Right atrium auricular region (tissue), 2 donors: ENCODE measurements around the gene SYT7. TPM values are rescaled to one million over a fixed set of nuclear protein-coding genes. Genes with fewer than 3 reads are reported as not detected.
"Not testable (repeated sequence)": the region's sequence is repeated elsewhere in the genome, so short reads cannot be mapped to it uniquely, and the experiment has no call there.

Experiments
- DNase-seq: peaks from one replicate; pipeline ENCODE4 v3.0.0-alpha.2; 2019; ENCODE audit warnings: low spot score
- H3K27ac ChIP-seq, 2 donors: fragments of 200-600 bp; sonication (generic); 1 replicate in 1 of 2; 2 replicates in 1 of 2; pipeline ENCODE4 v1.5.1; 2016 to 2019
- H3K27me3 ChIP-seq, 2 donors: fragments of 200-600 bp; sonication (generic); one replicate each; pipeline versions ENCODE4 v1.5.1 to v1.6.0; 2017 to 2019
- H3K36me3 ChIP-seq: fragments of 200-600 bp; sonication (generic); one replicate; pipeline ENCODE4 v1.5.1; 2016
- H3K4me1 ChIP-seq, 2 donors: fragments of 200-600 bp; sonication (generic); one replicate each; pipeline versions ENCODE4 v1.5.1 to v1.6.0; 2017 to 2019
- H3K4me3 ChIP-seq, 2 donors: fragments of 200-600 bp; sonication (generic); 1 replicate in 1 of 2; 2 replicates in 1 of 2; pipeline ENCODE4 v1.5.1; 2017 to 2019; ENCODE audit warnings: mild to moderate bottlenecking in 1 of 2, moderate library complexity in 1 of 2
- H3K9me3 ChIP-seq, 2 donors: fragments of 200-600 bp; sonication (generic); one replicate each; pipeline ENCODE4 v1.5.1; 2019
- CTCF ChIP-seq, 2 donors: fragments of 200-600 bp; sonication (generic); IDR thresholded peaks; one replicate each; pipeline ENCODE4 v1.5.1; 2019; ENCODE audit warnings: antibody characterized with exemption in 2 of 2
- total RNA-seq, 2 donors: library from RNA; depleted of rRNA; stranded (reverse); fragments of >200 nt; gene quantifications; one replicate each; pipeline ENCODE4 v1.1.0, GENCODE V29; 2016

The SYT7 gene
- total RNA-seq, 2 donors from 2014 or later: 19.2 to 23.6 TPM

GRCh38 chr11:61617515-61617914 is 36.6 kb upstream of the SYT7 start:
- DNase-seq: no peak
- Histone ChIP-seq H3K4me3 (no peak overlapping the region), H3K9me3 (no peaks in the 10 kb centered on the region), H3K36me3 (no peaks in the 10 kb centered on the region), H3K27me3 (no peaks in the 10 kb centered on the region), H3K4me1 (no peaks in the 10 kb centered on the region), H3K27ac (no peak overlapping the region)
- no peak for TF ChIP-seq CTCF (IDR thresholded peaks at IDR 0.05)

- DNase-seq: no peak
- no peaks in the 10 kb centered on the region for H3K27me3 ChIP-seq
- no peaks in the 10 kb centered on the region for H3K36me3 ChIP-seq
- H3K9me3 ChIP-seq: no peaks in the 10 kb centered on the region
- peaks cover 0 to 3% of the 10 kb centered on the region in 2 donors for H3K4me1 ChIP-seq
- no peak overlapping the region for H3K4me3 ChIP-seq
- TF ChIP-seq CTCF (IDR thresholded peaks at IDR 0.05): no peak
- no peak overlapping the region for H3K27ac ChIP-seq
These were observed 35.6 kb upstream of the SYT7 start for GRCh38 chr11:61616434-61616833.

GRCh38 chr11:61614782-61615181 is 33.9 kb upstream of the SYT7 start:
- H3K27me3 ChIP-seq, H3K9me3 ChIP-seq, H3K36me3 ChIP-seq, H3K4me3 ChIP-seq, DNase-seq, H3K27ac ChIP-seq: not testable (repeated sequence)
- H3K4me1 ChIP-seq: peaks cover 0 to 19% of the 10 kb centered on the region in 2 donors

GRCh38 chr11:61613870-61614269 is 33.0 kb upstream of the SYT7 start:
- no peaks in the 10 kb centered on the region for H3K27me3 ChIP-seq

GRCh38 chr11:61613051-61613450 is 32.2 kb upstream of the SYT7 start:
- DNase-seq: no peak
- Histone ChIP-seq H3K9me3 (no peaks in the 10 kb centered on the region), H3K4me1 (peaks cover 0 to 22% of the 10 kb centered on the region in 2 donors), H3K4me3 (no peak overlapping the region), H3K27ac (no peak overlapping the region), H3K27me3 (no peaks in the 10 kb centered on the region), H3K36me3 (no peaks in the 10 kb centered on the region)
- no peak for TF ChIP-seq CTCF (IDR thresholded peaks at IDR 0.05)

More at GRCh38 chr11:61613870-61614269, 33.0 kb upstream of the SYT7 start:
- DNase-seq: no peak
- peaks cover 0 to 22% of the 10 kb centered on the region in 2 donors for H3K4me1 ChIP-seq
- H3K36me3 ChIP-seq: no peaks in the 10 kb centered on the region
- no peak overlapping the region for H3K4me3 ChIP-seq
- TF ChIP-seq CTCF (IDR thresholded peaks at IDR 0.05): no peak
- H3K9me3 ChIP-seq: no peaks in the 10 kb centered on the region
- H3K27ac ChIP-seq: no peak overlapping the region

- no peak for TF ChIP-seq CTCF (IDR thresholded peaks at IDR 0.05)
- Histone ChIP-seq H3K4me1 (peaks cover 0 to 22% of the 10 kb centered on the region in 2 donors), H3K27ac (peak overlapping the region; percentile 15 to 53), H3K9me3 (no peaks in the 10 kb centered on the region), H3K4me3 (no peak overlapping the region), H3K36me3 (no peaks in the 10 kb centered on the region), H3K27me3 (no peaks in the 10 kb centered on the region)
- no peak for DNase-seq
These were observed 30.4 kb upstream of the SYT7 start for GRCh38 chr11:61611309-61611708.
